ENCODE measurements around the gene SLC1A2. TPM values are rescaled to one million over a fixed set of nuclear protein-coding genes. Genes with fewer than 3 reads are reported as not detected.

The SLC1A2 gene
- total RNA-seq, 4 donors from 2014 or later, result 0.27 to 0.80 (median 0.79) TPM; not detected in 1

GRCh38 chr11:35461917-35462538 lies 42.7 kb upstream of the SLC1A2 start:
- Histone ChIP-seq H3K4me1 (no peaks in the 10 kb centered on the region), H3K9me3 (no peaks in the 10 kb centered on the region), H3K4me3 (no peak overlapping the region), H3K27me3 (no peaks in the 10 kb centered on the region), H3K36me3 (no peaks in the 10 kb centered on the region), H3K27ac (no peak overlapping the region)
- 70 to 78% methylated on average over 1 to 2 of the region's 2 CpGs for WGBS, 2 donors (ENCODE audit: low coverage in 1 of 2)
- in situ Hi-C loops (cut with MboI; ENCODE audit: low pct_ligation_motif_present in 1 of 4, low pct_unique_long_range_greater_than_20kb in 1 of 4, low sequenced_read_pairs in 3 of 4) (no loop called here), intact Hi-C loops (cut with DNase I; ENCODE audit: low total_unique reads) (no loop called here)
- no peak for DNase-seq
- TF ChIP-seq POLR2AphosphoS5 (IDR thresholded peaks at IDR 0.05) (no peak), POLR2A (IDR thresholded peaks at IDR 0.05) (no peak), CTCF (IDR thresholded peaks at IDR 0.05) (no peak), EP300 (IDR thresholded peaks at IDR 0.05; ENCODE audit: low read depth) (no peak)

GRCh38 chr11:35459489-35459888 lies 40.1 kb upstream of the SLC1A2 start:
- in situ Hi-C loops (cut with MboI; ENCODE audit: low pct_ligation_motif_present in 1 of 4, low pct_unique_long_range_greater_than_20kb in 1 of 4, low sequenced_read_pairs in 3 of 4), result no loop called here
- Histone ChIP-seq H3K27me3 (no peaks in the 10 kb centered on the region), H3K4me1 (no peaks in the 10 kb centered on the region), H3K27ac (no peak overlapping the region), H3K36me3 (no peaks in the 10 kb centered on the region), H3K4me3 (no peak overlapping the region), H3K9me3 (no peaks in the 10 kb centered on the region)
- DNase-seq, result no peak
- WGBS, 2 donors (ENCODE audit: low coverage in 1 of 2), result 81% methylated on average over 1 of the region's 1 CpG; no CpG with 5 or more reads in 1 of the 2 donors
- intact Hi-C loops (cut with DNase I; ENCODE audit: low total_unique reads), result no loop called here
- TF ChIP-seq EP300 (IDR thresholded peaks at IDR 0.05; ENCODE audit: low read depth), result no peak
- TF ChIP-seq CTCF (IDR thresholded peaks at IDR 0.05), result no peak

GRCh38 chr11:35458846-35459245 lies 39.5 kb upstream of the SLC1A2 start:
- TF ChIP-seq CTCF (IDR thresholded peaks at IDR 0.05) (no peak), POLR2A (IDR thresholded peaks at IDR 0.05) (no peak), POLR2AphosphoS5 (IDR thresholded peaks at IDR 0.05) (no peak), EP300 (IDR thresholded peaks at IDR 0.05; ENCODE audit: low read depth) (no peak)
- Histone ChIP-seq H3K27me3 (no peaks in the 10 kb centered on the region), H3K27ac (no peak overlapping the region), H3K4me1 (no peaks in the 10 kb centered on the region), H3K4me3 (no peak overlapping the region), H3K36me3 (no peaks in the 10 kb centered on the region), H3K9me3 (no peaks in the 10 kb centered on the region)
- in situ Hi-C loops (cut with MboI; ENCODE audit: low pct_ligation_motif_present in 1 of 4, low pct_unique_long_range_greater_than_20kb in 1 of 4, low sequenced_read_pairs in 3 of 4) (no loop called here), intact Hi-C loops (cut with DNase I; ENCODE audit: low total_unique reads) (no loop called here)
- 78 to 80% methylated on average over 1 to 3 of the region's 3 CpGs for WGBS, 2 donors (ENCODE audit: low coverage in 1 of 2)
- no peak for DNase-seq

GRCh38 chr11:35454362-35454761 lies 35.0 kb upstream of the SLC1A2 start:
- intact Hi-C loops (cut with DNase I; ENCODE audit: low total_unique reads) (no loop called here), in situ Hi-C loops (cut with MboI; ENCODE audit: low pct_ligation_motif_present in 1 of 4, low pct_unique_long_range_greater_than_20kb in 1 of 4, low sequenced_read_pairs in 3 of 4) (no loop called here)
- Histone ChIP-seq H3K36me3 (peaks cover 0 to 3% (median 0%) of the 10 kb centered on the region in 4 donors), H3K4me1 (no peaks in the 10 kb centered on the region), H3K4me3 (no peak overlapping the region), H3K27ac (no peak overlapping the region), H3K27me3 (peaks cover 4% of the 10 kb centered on the region), H3K9me3 (no peaks in the 10 kb centered on the region)
- no peak for TF ChIP-seq POLR2A (IDR thresholded peaks at IDR 0.05)
- no peak for TF ChIP-seq CTCF (IDR thresholded peaks at IDR 0.05)
- no peak for TF ChIP-seq EP300 (IDR thresholded peaks at IDR 0.05; ENCODE audit: low read depth)
- no peak for TF ChIP-seq POLR2AphosphoS5 (IDR thresholded peaks at IDR 0.05)
- DNase-seq, result no peak
- WGBS, 2 donors (ENCODE audit: low coverage in 1 of 2), result 52% methylated on average over 1 of the region's 1 CpG; no CpG with 5 or more reads in 1 of the 2 donors
